Fibroblast of the aortic adventitia (primary cell): Measurements from ENCODE around the gene FRS2. TPM values are rescaled to one million over a fixed set of nuclear protein-coding genes. Genes with fewer than 3 reads are reported as not detected.
A peak's percentile ranks its signal among the peaks of the same experiment; 100 is the strongest.
"Not testable (repeated sequence)": the region's sequence is repeated elsewhere in the genome, so short reads cannot be mapped to it uniquely, and the experiment has no call there.

Experiments
- DNase-seq: peaks from one replicate; pipeline ENCODE4 v3.0.0-alpha.2; 2010; ENCODE audit warnings: low read depth
- H3K4me3 ChIP-seq: 2 replicates; pipeline ENCODE4 v1.5.1; 2011; ENCODE audit warnings: low read depth, mild to moderate bottlenecking, control low read depth, low read length, moderate library complexity
- total RNA-seq: library from RNA; depleted of rRNA; stranded (reverse); fragments of >200 nt; gene quantifications from 2 replicates; pipeline ENCODE4 v1.2.3, GENCODE V29; 2012; ENCODE audit warnings: low replicate concordance
- TF ChIP-seq, protein P1 (sequence below): IDR thresholded peaks from 2 replicates; pipeline ENCODE4 v1.5.1; 2011; ENCODE audit warnings: mild to moderate bottlenecking, low read length, control low read depth, inconsistent platforms; ENCODE audit not compliant: insufficient read depth

Gene FRS2
- total RNA-seq, 1 donor: 67.0 TPM

GRCh38 chr12:69442894-69443293 is 27.3 kb upstream of the FRS2 start:
- TF ChIP-seq, protein P1, sequence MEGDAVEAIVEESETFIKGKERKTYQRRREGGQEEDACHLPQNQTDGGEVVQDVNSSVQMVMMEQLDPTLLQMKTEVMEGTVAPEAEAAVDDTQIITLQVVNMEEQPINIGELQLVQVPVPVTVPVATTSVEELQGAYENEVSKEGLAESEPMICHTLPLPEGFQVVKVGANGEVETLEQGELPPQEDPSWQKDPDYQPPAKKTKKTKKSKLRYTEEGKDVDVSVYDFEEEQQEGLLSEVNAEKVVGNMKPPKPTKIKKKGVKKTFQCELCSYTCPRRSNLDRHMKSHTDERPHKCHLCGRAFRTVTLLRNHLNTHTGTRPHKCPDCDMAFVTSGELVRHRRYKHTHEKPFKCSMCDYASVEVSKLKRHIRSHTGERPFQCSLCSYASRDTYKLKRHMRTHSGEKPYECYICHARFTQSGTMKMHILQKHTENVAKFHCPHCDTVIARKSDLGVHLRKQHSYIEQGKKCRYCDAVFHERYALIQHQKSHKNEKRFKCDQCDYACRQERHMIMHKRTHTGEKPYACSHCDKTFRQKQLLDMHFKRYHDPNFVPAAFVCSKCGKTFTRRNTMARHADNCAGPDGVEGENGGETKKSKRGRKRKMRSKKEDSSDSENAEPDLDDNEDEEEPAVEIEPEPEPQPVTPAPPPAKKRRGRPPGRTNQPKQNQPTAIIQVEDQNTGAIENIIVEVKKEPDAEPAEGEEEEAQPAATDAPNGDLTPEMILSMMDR: no peak
- peak; percentile 99 for DNase-seq

DNA sequence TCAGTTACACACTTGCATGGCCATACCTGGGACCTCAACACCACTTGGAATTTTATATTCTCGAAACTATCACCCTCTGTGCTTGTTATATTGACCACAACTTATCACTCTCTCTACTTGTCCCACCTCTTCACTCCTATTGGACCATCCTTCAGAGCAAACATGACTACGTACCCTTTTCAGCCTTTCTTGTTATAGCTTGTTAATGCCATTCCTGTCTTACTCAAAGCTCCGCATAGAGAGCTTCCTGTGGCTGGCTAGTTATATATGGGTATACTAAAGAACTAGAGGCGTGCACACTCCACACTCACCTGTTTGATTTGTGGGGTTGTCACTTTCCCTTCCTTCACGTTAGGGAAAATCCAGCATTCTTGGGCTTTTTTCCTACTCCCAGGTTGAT is 26.3 kb upstream of the FRS2 start:
- H3K4me3 ChIP-seq: no peak overlapping the region
- TF ChIP-seq, protein P1: no peak
- DNase-seq: no peak

More at GRCh38 chr12:69442894-69443293, 27.3 kb upstream of the FRS2 start:
- no peak overlapping the region for H3K4me3 ChIP-seq

- H3K4me3 ChIP-seq: no peak overlapping the region
- no peak for DNase-seq
- TF ChIP-seq, protein P1: no peak
These were observed 22.3 kb upstream of the FRS2 start for GRCh38 chr12:69447892-69448291.

DNA sequence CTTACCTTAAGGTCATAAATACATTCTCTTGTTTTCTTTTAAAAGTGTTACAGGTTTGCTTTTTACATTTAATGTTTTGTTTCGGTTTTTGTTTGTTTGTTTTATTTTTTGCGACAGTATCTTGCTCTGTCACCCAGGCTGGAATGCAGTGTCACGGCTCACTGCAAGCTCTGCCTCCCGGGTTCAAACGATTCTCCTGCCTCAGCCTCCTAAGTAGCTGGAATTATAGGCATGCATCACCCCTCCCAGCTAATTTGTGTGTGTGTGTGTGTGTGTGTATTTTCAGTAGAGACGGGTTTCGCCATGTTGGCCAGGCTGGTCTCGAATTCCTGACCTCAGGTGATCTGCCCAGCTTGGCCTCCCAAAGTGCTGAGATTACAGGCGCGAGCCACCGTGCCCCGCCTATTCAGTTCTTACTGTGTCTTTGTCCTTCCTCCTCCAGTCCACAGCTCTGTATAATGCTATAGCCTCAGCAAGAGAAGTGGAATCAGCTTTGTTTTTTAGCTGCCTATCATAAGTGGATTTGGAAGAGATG is 17.5 kb upstream of the FRS2 start:
- DNase-seq, H3K4me3 ChIP-seq: not testable (repeated sequence)

DNA sequence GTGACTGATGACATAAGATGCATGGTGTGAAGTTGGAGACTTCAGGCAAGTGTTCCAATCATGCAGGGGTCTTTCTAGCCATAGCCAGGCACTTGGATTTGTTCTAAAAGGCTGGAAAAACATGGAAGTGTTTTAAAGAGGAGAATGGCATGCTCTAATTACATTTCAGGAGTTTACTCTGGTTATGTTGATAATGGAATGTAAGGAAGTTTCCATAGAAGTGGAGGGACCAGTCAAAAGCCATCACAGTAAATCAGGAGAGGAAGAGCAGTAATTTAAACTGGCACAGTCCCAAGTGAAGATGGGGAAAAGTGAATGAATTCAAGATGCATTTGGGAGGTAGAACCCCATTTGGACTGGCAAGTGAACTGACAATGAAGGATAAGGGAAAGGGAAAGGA is 13.9 kb upstream of the FRS2 start:
- H3K4me3 ChIP-seq: no peak overlapping the region
- TF ChIP-seq, protein P1: no peak
- no peak for DNase-seq

DNA sequence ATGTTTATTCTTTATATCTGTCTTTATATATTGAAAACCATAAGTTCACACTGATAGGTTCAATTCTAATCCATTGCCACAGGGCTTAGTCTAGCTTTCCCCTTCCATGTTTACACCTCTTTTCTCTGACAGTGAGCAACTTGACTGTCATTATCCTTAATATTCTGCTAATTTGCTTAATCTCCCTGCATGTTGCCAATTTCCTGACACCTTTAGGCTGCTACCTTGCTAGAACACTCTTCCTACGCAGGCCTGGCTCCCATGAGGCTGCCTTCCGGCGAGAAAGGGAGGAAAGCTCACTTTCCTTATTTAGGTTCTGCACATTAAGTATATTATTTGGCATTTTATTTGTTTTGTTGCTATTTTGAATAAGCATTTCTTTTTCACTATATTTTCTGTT is 12.8 kb upstream of the FRS2 start:
- TF ChIP-seq, protein P1: no peak
- H3K4me3 ChIP-seq: no peak overlapping the region
- DNase-seq: no peak

- TF ChIP-seq, protein P1: no peak
- no peak overlapping the region for H3K4me3 ChIP-seq
- DNase-seq: no peak
These were observed 10.7 kb upstream of the FRS2 start for GRCh38 chr12:69459477-69459876.
